SU-DHL-6 (cell line): ENCODE measurements around the gene NCAM2.

Experiments used
- H2AFZ ChIP-seq: fragments of 200-600 bp; sonication (generic); 2 replicates; pipeline ENCODE4 v1.6.1; 2014; ENCODE audit warnings: low read depth, mild to moderate bottlenecking, moderate library complexity, mixed read lengths, antibody characterized with exemption, low read length; ENCODE audit not compliant: severe bottlenecking
- H3F3A ChIP-seq: fragments of 200-600 bp; shearing (Covaris generic); 2 replicates; pipeline ENCODE4 v1.6.0; 2016; ENCODE audit warnings: antibody characterized with exemption, mild to moderate bottlenecking; ENCODE audit not compliant: insufficient read depth
- H3K27ac ChIP-seq: fragments of 200-600 bp; sonication (generic); 2 replicates; pipeline ENCODE4 v1.5.1; 2016; ENCODE audit warnings: low read depth, mild to moderate bottlenecking, low read length, moderate library complexity, mixed read lengths
- H3K27me3 ChIP-seq: fragments of 200-600 bp; sonication (generic), shearing (Covaris generic); 2 replicates; pipeline ENCODE4 v1.6.0; 2014; ENCODE audit warnings: mild to moderate bottlenecking, low read length
- H3K36me3 ChIP-seq: fragments of 200-600 bp; sonication (generic); 2 replicates; pipeline ENCODE4 v1.6.1; 2014; ENCODE audit warnings: mild to moderate bottlenecking, low read length, mixed read lengths
- H3K4me2 ChIP-seq: fragments of 300-600, 200-600 bp; shearing (Covaris generic), sonication (generic); 2 replicates; pipeline ENCODE4 v1.6.0; 2014; ENCODE audit warnings: low read length, low read depth, mild to moderate bottlenecking; ENCODE audit not compliant: poor library complexity, severe bottlenecking
- H3K4me3 ChIP-seq: fragments of 200-600 bp; sonication (generic); 2 replicates; pipeline ENCODE4 v1.5.1; 2014; ENCODE audit warnings: antibody characterized with exemption, low read length, mild to moderate bottlenecking, mixed read lengths; ENCODE audit not compliant: insufficient read depth, poor library complexity, severe bottlenecking
- H3K79me2 ChIP-seq: fragments of 200-600 bp; sonication (generic); 2 replicates; pipeline ENCODE4 v1.6.1; 2014; ENCODE audit warnings: mild to moderate bottlenecking, low read length, moderate library complexity; ENCODE audit not compliant: insufficient read depth
- H3K9ac ChIP-seq: fragments of 200-600 bp; sonication (generic); 2 replicates; pipeline ENCODE4 v1.7.0; 2014; ENCODE audit warnings: mild to moderate bottlenecking, low read length
- H3K9me2 ChIP-seq: fragments of 200-600 bp; sonication (generic); replicated peaks from 2 replicates; pipeline ENCODE4 v1.6.1; 2014; ENCODE audit warnings: low read length; ENCODE audit not compliant: insufficient read depth
- H3K9me3 ChIP-seq: fragments of 200-600 bp; sonication (generic); 2 replicates; pipeline ENCODE4 v1.6.1; 2014; ENCODE audit warnings: low read length, mixed read lengths; ENCODE audit not compliant: insufficient read depth
- H4K20me1 ChIP-seq: fragments of 200-600 bp; sonication (generic); 2 replicates; pipeline ENCODE4 v1.6.1; 2014; ENCODE audit warnings: low read depth, mild to moderate bottlenecking, antibody characterized with exemption, low read length, moderate library complexity, mixed read lengths
- EZH2phosphoT487 ChIP-seq: fragments of 200-600 bp; sonication (generic), shearing (Covaris generic); conservative IDR thresholded peaks from 2 replicates; pipeline ENCODE4 v1.6.1; 2018; ENCODE audit warnings: mild to moderate bottlenecking, antibody characterized with exemption, low read length, moderate library complexity, mixed read lengths
- TF ChIP-seq, protein P1 (sequence below): fragments of 200-600 bp; sonication (generic); IDR thresholded peaks from one replicate; pipeline ENCODE4 v1.5.1; 2017; ENCODE audit warnings: antibody characterized with exemption, mild to moderate bottlenecking, low read length, moderate library complexity; ENCODE audit not compliant: insufficient read depth, poor library complexity, severe bottlenecking

NCAM2 gene

GRCh38 chr21:21297211-21297610, 299.0 kb downstream of the NCAM2 start:
- no peaks in the 10 kb centered on the region for H4K20me1 ChIP-seq
- TF ChIP-seq, protein P1, sequence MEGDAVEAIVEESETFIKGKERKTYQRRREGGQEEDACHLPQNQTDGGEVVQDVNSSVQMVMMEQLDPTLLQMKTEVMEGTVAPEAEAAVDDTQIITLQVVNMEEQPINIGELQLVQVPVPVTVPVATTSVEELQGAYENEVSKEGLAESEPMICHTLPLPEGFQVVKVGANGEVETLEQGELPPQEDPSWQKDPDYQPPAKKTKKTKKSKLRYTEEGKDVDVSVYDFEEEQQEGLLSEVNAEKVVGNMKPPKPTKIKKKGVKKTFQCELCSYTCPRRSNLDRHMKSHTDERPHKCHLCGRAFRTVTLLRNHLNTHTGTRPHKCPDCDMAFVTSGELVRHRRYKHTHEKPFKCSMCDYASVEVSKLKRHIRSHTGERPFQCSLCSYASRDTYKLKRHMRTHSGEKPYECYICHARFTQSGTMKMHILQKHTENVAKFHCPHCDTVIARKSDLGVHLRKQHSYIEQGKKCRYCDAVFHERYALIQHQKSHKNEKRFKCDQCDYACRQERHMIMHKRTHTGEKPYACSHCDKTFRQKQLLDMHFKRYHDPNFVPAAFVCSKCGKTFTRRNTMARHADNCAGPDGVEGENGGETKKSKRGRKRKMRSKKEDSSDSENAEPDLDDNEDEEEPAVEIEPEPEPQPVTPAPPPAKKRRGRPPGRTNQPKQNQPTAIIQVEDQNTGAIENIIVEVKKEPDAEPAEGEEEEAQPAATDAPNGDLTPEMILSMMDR: no peak
- no peak for TF ChIP-seq EZH2phosphoT487

DNA sequence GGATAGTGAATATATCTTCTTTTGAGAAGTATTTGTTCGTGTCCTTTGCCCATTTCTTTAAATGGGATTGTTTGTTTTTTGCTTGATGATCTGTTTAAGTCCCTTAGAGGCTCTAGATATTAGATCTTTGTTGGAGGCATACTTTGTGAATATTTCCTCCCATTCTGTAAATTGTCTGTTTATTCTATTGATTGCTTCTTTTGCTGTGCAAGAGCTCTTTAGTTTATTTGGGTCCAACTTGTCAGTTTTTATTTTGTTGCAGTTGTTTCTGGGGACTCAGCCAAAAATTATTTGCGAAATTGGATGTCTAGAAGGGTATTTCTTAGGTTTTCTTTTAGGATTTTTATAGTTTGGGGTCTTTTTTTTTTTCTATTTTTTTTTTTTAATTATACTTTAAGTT, 302.8 kb downstream of the NCAM2 start:
- no peaks in the 10 kb centered on the region for H3K9me3 ChIP-seq
- no peaks in the 10 kb centered on the region for H3K9me2 ChIP-seq
- no peak overlapping the region for H3K9ac ChIP-seq
- no peak overlapping the region for H3K27ac ChIP-seq
- no peak overlapping the region for H3K4me2 ChIP-seq
- no peak overlapping the region for H2AFZ ChIP-seq
- no peaks in the 10 kb centered on the region for H4K20me1 ChIP-seq
- H3K79me2 ChIP-seq: no peaks in the 10 kb centered on the region
- TF ChIP-seq EZH2phosphoT487: no peak
- TF ChIP-seq, protein P1: no peak
- H3K4me3 ChIP-seq: no peak overlapping the region
- H3K27me3 ChIP-seq: no peaks in the 10 kb centered on the region
- no peaks in the 10 kb centered on the region for H3F3A ChIP-seq
- H3K36me3 ChIP-seq: no peaks in the 10 kb centered on the region; the same call in 1 of the 2 replicates

More at GRCh38 chr21:21297211-21297610, 299.0 kb downstream of the NCAM2 start:
- Histone ChIP-seq H3K27ac (no peak overlapping the region), H3K9me2 (no peaks in the 10 kb centered on the region), H3F3A (no peaks in the 10 kb centered on the region), H3K27me3 (no peaks in the 10 kb centered on the region), H3K4me2 (no peak overlapping the region), H3K9ac (no peak overlapping the region), H2AFZ (no peak overlapping the region), H3K4me3 (no peak overlapping the region), H3K79me2 (no peaks in the 10 kb centered on the region), H3K36me3 (no peaks in the 10 kb centered on the region), H3K9me3 (no peaks in the 10 kb centered on the region)

DNA sequence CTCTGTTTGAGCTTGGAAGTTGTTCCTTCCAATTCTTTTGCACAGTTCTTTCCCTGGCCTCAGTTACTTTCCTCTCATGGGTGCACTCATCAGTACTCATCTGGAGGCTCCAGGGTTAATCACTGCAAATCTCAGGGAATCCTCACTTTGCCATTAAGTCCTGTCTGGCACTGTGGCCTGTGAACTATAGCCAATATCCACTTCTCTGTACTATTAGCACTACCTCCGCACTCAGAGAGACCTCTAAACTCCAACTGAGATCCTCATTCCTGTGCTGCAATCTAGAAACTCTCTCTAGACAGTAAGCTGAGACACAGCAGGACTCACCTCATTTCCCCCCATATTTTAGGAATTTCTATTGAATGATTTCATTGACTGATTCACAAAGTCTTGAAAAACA, 311.3 kb downstream of the NCAM2 start:
- no peaks in the 10 kb centered on the region for H3F3A ChIP-seq
- no peak overlapping the region for H3K9ac ChIP-seq
- H3K4me2 ChIP-seq: no peak overlapping the region
- H3K27ac ChIP-seq: no peak overlapping the region
- no peak overlapping the region for H2AFZ ChIP-seq
- no peaks in the 10 kb centered on the region for H3K27me3 ChIP-seq
- H3K4me3 ChIP-seq: no peak overlapping the region
- H3K9me2 ChIP-seq: no peaks in the 10 kb centered on the region
- no peaks in the 10 kb centered on the region for H4K20me1 ChIP-seq
- no peaks in the 10 kb centered on the region; the same call in 1 of the 2 replicates for H3K9me3 ChIP-seq
- H3K79me2 ChIP-seq: no peaks in the 10 kb centered on the region
- TF ChIP-seq, protein P1: no peak
- no peak for TF ChIP-seq EZH2phosphoT487
- H3K36me3 ChIP-seq: no peaks in the 10 kb centered on the region; the same call in 1 of the 2 replicates
